Ascending aorta (tissue), 2 donors: ENCODE results near the gene KRT32. TPM values are rescaled to one million over a fixed set of nuclear protein-coding genes. Genes with fewer than 3 reads are reported as not detected.
"Not testable (repeated sequence)": the region's sequence is repeated elsewhere in the genome, so short reads cannot be mapped to it uniquely, and the experiment has no call there.

ENCODE experiments used
- DNase-seq, 2 donors: peaks; one replicate each; pipeline ENCODE4 v3.0.0-alpha.2; 2019; ENCODE audit warnings: low spot score in 2 of 2
- H3K27ac ChIP-seq, 2 donors: fragments of 200-600 bp; sonication (generic); one replicate each; pipeline ENCODE4 v1.5.1; 2016 to 2017; ENCODE audit warnings: mild to moderate bottlenecking in 1 of 2
- H3K27me3 ChIP-seq: fragments of 200-600 bp; sonication (generic); one replicate; pipeline ENCODE4 v1.5.1; 2017
- H3K36me3 ChIP-seq, 2 donors: fragments of 200-600 bp; sonication (generic); one replicate each; pipeline ENCODE4 v1.5.1; 2016
- H3K4me1 ChIP-seq, 2 donors: fragments of 200-600 bp; sonication (generic); one replicate each; pipeline ENCODE4 v1.5.1; 2016 to 2017; ENCODE audit warnings: mild to moderate bottlenecking in 1 of 2
- H3K4me3 ChIP-seq, 2 donors: fragments of 200-600 bp; sonication (generic); one replicate each; pipeline ENCODE4 v1.5.1; 2016 to 2017; ENCODE audit warnings: mild to moderate bottlenecking in 1 of 2
- H3K9me3 ChIP-seq, 2 donors: fragments of 200-600 bp; sonication (generic); one replicate each; pipeline ENCODE4 v1.5.1; 2016
- CTCF ChIP-seq, 3 experiments: fragments of 200-600 bp in 2 of 3; fragments of 450-650 bp in 1 of 3; sonication (generic) in 2 of 3; IDR thresholded peaks; one replicate each; pipeline ENCODE4 v1.5.1; 2016 to 2019; ENCODE audit warnings: antibody characterized with exemption in 3 of 3, mild to moderate bottlenecking in 1 of 3, moderate library complexity in 1 of 3
- intact Hi-C: fragments of 100-400 bp; cut with DNase I; formaldehyde crosslinking; loops from one replicate; pipeline ENCODE4 v1.15.1; 2023
- total RNA-seq: library from RNA; depleted of rRNA; stranded (reverse); fragments of >200 nt; gene quantifications from one replicate; pipeline ENCODE4 v1.1.0, GENCODE V29; 2016

KRT32 gene
- total RNA-seq, 1 donor from 2014 or later: not detected

GRCh38 chr17:41429667-41430066 lies 37.5 kb downstream of the KRT32 start:
- no peak for TF ChIP-seq CTCF (IDR thresholded peaks at IDR 0.05)
- Histone ChIP-seq H3K9me3 (no peaks in the 10 kb centered on the region), H3K27me3 (no peaks in the 10 kb centered on the region), H3K36me3 (no peaks in the 10 kb centered on the region), H3K4me3 (no peak overlapping the region), H3K4me1 (no peaks in the 10 kb centered on the region), H3K27ac (no peak overlapping the region)
- intact Hi-C loops: no loop called here
- DNase-seq: no peak

GRCh38 chr17:41428591-41429291 lies 38.4 kb downstream of the KRT32 start:
- Histone ChIP-seq H3K27me3 (no peaks in the 10 kb centered on the region), H3K27ac (no peak overlapping the region), H3K4me3 (no peak overlapping the region), H3K9me3 (no peaks in the 10 kb centered on the region), H3K4me1 (no peaks in the 10 kb centered on the region), H3K36me3 (no peaks in the 10 kb centered on the region)
- TF ChIP-seq CTCF (IDR thresholded peaks at IDR 0.05): no peak
- intact Hi-C loops: no loop called here
- no peak for DNase-seq

- intact Hi-C loops: no loop called here
- no peak for TF ChIP-seq CTCF (IDR thresholded peaks at IDR 0.05)
- Histone ChIP-seq H3K27ac (no peak within 1 kb of the TSS), H3K36me3 (no peaks in the 10 kb centered on the region), H3K27me3 (no peaks in the 10 kb centered on the region), H3K9me3 (no peaks in the 10 kb centered on the region), H3K4me1 (no peaks in the 10 kb centered on the region), H3K4me3 (no peak within 1 kb of the TSS)
- no peak for DNase-seq
These were observed 43.0 kb downstream of the KRT32 start, which contains the start of gene KRT37 for GRCh38 chr17:41424111-41424635. TSS of gene KRT37 (minus strand) at chr17:41424585. CDS start at chr17:41424523, 62 bp downstream.

- H3K9me3 ChIP-seq, H3K27me3 ChIP-seq, H3K27ac ChIP-seq, H3K4me1 ChIP-seq, H3K4me3 ChIP-seq, H3K36me3 ChIP-seq, DNase-seq, intact Hi-C loops: not testable (repeated sequence)
These were observed 44.6 kb downstream of the KRT32 start for GRCh38 chr17:41422586-41422985.

GRCh38 chr17:41421617-41422016 lies 45.6 kb downstream of the KRT32 start:
- Histone ChIP-seq H3K4me3 (no peak overlapping the region), H3K27ac (no peak overlapping the region), H3K27me3 (no peaks in the 10 kb centered on the region), H3K36me3 (no peaks in the 10 kb centered on the region), H3K9me3 (no peaks in the 10 kb centered on the region), H3K4me1 (peaks cover 0 to 2% of the 10 kb centered on the region in 2 donors)
- no peak for DNase-seq
- TF ChIP-seq CTCF (IDR thresholded peaks at IDR 0.05): no peak
- intact Hi-C loops: no loop called here

- Histone ChIP-seq H3K36me3 (no peaks in the 10 kb centered on the region), H3K27me3 (no peaks in the 10 kb centered on the region), H3K4me3 (no peak overlapping the region), H3K4me1 (peaks cover 0 to 7% of the 10 kb centered on the region in 2 donors), H3K9me3 (no peaks in the 10 kb centered on the region), H3K27ac (no peak overlapping the region)
- TF ChIP-seq CTCF (IDR thresholded peaks at IDR 0.05): no peak
- intact Hi-C loops: no loop called here
- DNase-seq: no peak
These were observed 46.1 kb downstream of the KRT32 start for GRCh38 chr17:41421116-41421515.
